CD4-positive, alpha-beta T cell (primary cell): ENCODE data around the gene ASTN2. TPM values are rescaled to one million over a fixed set of nuclear protein-coding genes. Genes with fewer than 3 reads are reported as not detected.

Experiments
- ATAC-seq: fragments of 200-7000 bp; cut with Tn5 transposase; one replicate; pipeline ENCODE4 v1.10.0; 2022; ENCODE audit warnings: mild to moderate bottlenecking; ENCODE audit not compliant: poor library complexity
- CTCF ChIA-PET: fragments of 350-600 bp; sonication (Branson Sonifier 250); formaldehyde crosslinking; loops from one replicate; lab custom pipeline; 2021; ENCODE audit warnings: antibody characterized with exemption, inconsistent platforms; lab: Charles Lee
- POLR2A ChIA-PET: fragments of 350-600 bp; sonication (Branson Sonifier 250); formaldehyde crosslinking; loops from one replicate; lab custom pipeline; 2021; ENCODE audit warnings: antibody characterized with exemption, inconsistent platforms; lab: Charles Lee
- DNase-seq, 14 experiments: peaks; one replicate each; pipeline ENCODE4 v3.0.0-alpha.2; 2013 to 2020; ENCODE audit warnings: mixed read lengths in 2 of 14
- H3K27ac ChIP-seq, 2 donors: one replicate each; pipeline versions ENCODE4 v1.5.1 to v1.7.0; 2013; ENCODE audit warnings: low read length in 2 of 2, low read depth in 1 of 2, mild to moderate bottlenecking in 1 of 2
- H3K27me3 ChIP-seq, 2 experiments: 1 replicate in 1 of 2; 2 replicates in 1 of 2; pipeline versions ENCODE4 v1.6.1 to v1.7.0; 2013; ENCODE audit warnings: low read length in 2 of 2, control low read depth in 1 of 2, mild to moderate bottlenecking in 1 of 2, moderate library complexity in 1 of 2; ENCODE audit not compliant: insufficient read depth in 2 of 2, control insufficient read depth in 1 of 2
- H3K36me3 ChIP-seq: one replicate; pipeline ENCODE4 v1.6.1; 2013; ENCODE audit warnings: low read length, control low read depth; ENCODE audit not compliant: insufficient read depth
- H3K4me1 ChIP-seq: one replicate; pipeline ENCODE4 v1.6.1; 2013; ENCODE audit warnings: low read length, control low read depth; ENCODE audit not compliant: insufficient read depth
- H3K4me3 ChIP-seq: one replicate; pipeline ENCODE4 v1.5.1; 2013; ENCODE audit warnings: mild to moderate bottlenecking, low read length, moderate library complexity
- H3K9me3 ChIP-seq, 2 experiments: 1 replicate in 1 of 2; 2 replicates in 1 of 2; pipeline versions ENCODE4 v1.6.1 to v1.7.0; 2013; ENCODE audit warnings: low read length in 2 of 2, mild to moderate bottlenecking in 2 of 2, control low read depth in 1 of 2, moderate library complexity in 1 of 2; ENCODE audit not compliant: control insufficient read depth in 1 of 2, insufficient read depth in 1 of 2
- H3K27ac Mint-ChIP-seq: one replicate; pipeline ENCODE4 v1.8.0; 2020; ENCODE audit warnings: mixed read lengths
- H3K27me3 Mint-ChIP-seq: one replicate; pipeline ENCODE4 v1.8.0; 2021; ENCODE audit warnings: mixed read lengths
- H3K36me3 Mint-ChIP-seq: one replicate; pipeline ENCODE4 v1.8.0; 2021; ENCODE audit warnings: low read depth, mixed read lengths
- H3K4me1 Mint-ChIP-seq: one replicate; pipeline ENCODE4 v1.8.0; 2021; ENCODE audit warnings: low read depth, mixed read lengths
- H3K4me3 Mint-ChIP-seq: one replicate; pipeline ENCODE4 v1.8.0; 2020; ENCODE audit warnings: mild to moderate bottlenecking, mixed read lengths
- H3K9me3 Mint-ChIP-seq: one replicate; pipeline ENCODE4 v1.8.0; 2020; ENCODE audit warnings: mixed read lengths
- CTCF ChIP-seq: fragments of 200-600 bp; IDR thresholded peaks from one replicate; pipeline ENCODE4 v1.8.0; 2022; ENCODE audit warnings: antibody characterized with exemption, mild to moderate bottlenecking
- intact Hi-C, 2 experiments: fragments of 100-400 bp; cut with DNase I in 1 of 2; cut with micrococcal nuclease in 1 of 2; formaldehyde crosslinking; loops; one replicate each; pipeline versions ENCODE4 v1.15.1 to v1.9.0; 2023 to 2025; cut with DNase I, micrococcal nuclease
- total RNA-seq, 174 experiments: library from RNA in 2 of 174; stranded (reverse) in 2 of 174; gene quantifications; one replicate each; pipeline ENCODE4 v1.2.3 and lab custom pipeline; 2021 to 2026

The ASTN2 gene
- total RNA-seq, 2 experiments from 2014 or later = 2.3 to 2.4 TPM

GRCh38 chr9:116913536-116913935 lies 501.3 kb downstream of the ASTN2 start:
- POLR2A ChIA-PET = no interaction called here
- H3K27ac Mint-ChIP-seq = no peak overlapping the region
- CTCF ChIA-PET = interaction anchor here (1.4 kb wide), 1 partner anchor 12 kb away, joined by 4 read pairs; no protein-coding TSS in a partner anchor
- H3K4me1 ChIP-seq = no peaks in the 10 kb centered on the region
- intact Hi-C loops = no loop called here
- no peaks in the 10 kb centered on the region for H3K27me3 Mint-ChIP-seq
- H3K9me3 Mint-ChIP-seq = peaks cover 7% of the 10 kb centered on the region
- no peaks in the 10 kb centered on the region for H3K36me3 Mint-ChIP-seq
- no peaks in the 10 kb centered on the region for H3K9me3 ChIP-seq
- H3K27ac ChIP-seq = no peak overlapping the region
- no peak for ATAC-seq
- H3K27me3 ChIP-seq = no peaks in the 10 kb centered on the region
- no peaks in the 10 kb centered on the region for H3K36me3 ChIP-seq
- H3K4me1 Mint-ChIP-seq = no peaks in the 10 kb centered on the region
- DNase-seq = no peak
- no peak for TF ChIP-seq CTCF
- no peak overlapping the region for H3K4me3 ChIP-seq
- no peak overlapping the region for H3K4me3 Mint-ChIP-seq

GRCh38 chr9:116910201-116910600 lies 504.7 kb downstream of the ASTN2 start:
- Mint-ChIP-seq H3K27me3 (no peaks in the 10 kb centered on the region), H3K9me3 (peaks cover 2% of the 10 kb centered on the region), H3K27ac (no peak overlapping the region), H3K4me1 (no peaks in the 10 kb centered on the region), H3K36me3 (no peaks in the 10 kb centered on the region), H3K4me3 (no peak overlapping the region)
- no peak for DNase-seq
- ATAC-seq = no peak
- CTCF ChIA-PET = no interaction called here
- H3K36me3 ChIP-seq = no peaks in the 10 kb centered on the region
- POLR2A ChIA-PET = no interaction called here
- peaks cover 0 to 3% of the 10 kb centered on the region in 2 experiments for H3K9me3 ChIP-seq
- intact Hi-C loops = no loop called here
- no peak overlapping the region for H3K27ac ChIP-seq
- H3K4me3 ChIP-seq = no peak overlapping the region
- no peaks in the 10 kb centered on the region for H3K4me1 ChIP-seq
- H3K27me3 ChIP-seq = no peaks in the 10 kb centered on the region
- no peak for TF ChIP-seq CTCF

GRCh38 chr9:116907989-116908388 lies 506.9 kb downstream of the ASTN2 start:
- Mint-ChIP-seq H3K27me3 (no peaks in the 10 kb centered on the region), H3K9me3 (peaks cover 2% of the 10 kb centered on the region), H3K36me3 (no peaks in the 10 kb centered on the region), H3K4me1 (no peaks in the 10 kb centered on the region), H3K27ac (no peak overlapping the region), H3K4me3 (no peak overlapping the region)
- TF ChIP-seq CTCF = no peak
- no peak for ATAC-seq
- intact Hi-C loops = no loop called here
- DNase-seq = no peak
- no peak overlapping the region for H3K27ac ChIP-seq
- no peak overlapping the region for H3K4me3 ChIP-seq
- POLR2A ChIA-PET = no interaction called here
- H3K4me1 ChIP-seq = no peaks in the 10 kb centered on the region
- no peaks in the 10 kb centered on the region for H3K27me3 ChIP-seq
- CTCF ChIA-PET = no interaction called here
- no peaks in the 10 kb centered on the region for H3K36me3 ChIP-seq
- peaks cover 0 to 3% of the 10 kb centered on the region in 2 experiments for H3K9me3 ChIP-seq
